ENCODE results near the gene SYK. TPM values are rescaled to one million over a fixed set of nuclear protein-coding genes. Genes with fewer than 3 reads are reported as not detected.

The SYK gene
- total RNA-seq, 1 donor, result not detected

- no peak overlapping the region for H3K27ac ChIP-seq (ENCODE audit: low read depth, low read length)
- no peak for TF ChIP-seq CTCF (IDR thresholded peaks at IDR 0.05; ENCODE audit: extremely low read depth, low read depth, low read length)
- H3K4me1 ChIP-seq (ENCODE audit: insufficient read depth, low read length), result no peaks in the 10 kb centered on the region
- no peak overlapping the region for H3K4me3 ChIP-seq (ENCODE audit: insufficient read depth, low read length)
- no peak overlapping the region for H3K4me2 ChIP-seq (ENCODE audit: insufficient read depth, low read length)
- no peak for DNase-seq (ENCODE audit: insufficient read length, low spot score, missing footprints)
- no peaks in the 10 kb centered on the region for H3K36me3 ChIP-seq (ENCODE audit: insufficient read depth, low read length)
- H3K79me2 ChIP-seq (ENCODE audit: insufficient read depth, low read length), result no peaks in the 10 kb centered on the region
- no peaks in the 10 kb centered on the region for H4K20me1 ChIP-seq (ENCODE audit: insufficient read depth, low read length)
- no peak overlapping the region for H2AFZ ChIP-seq (ENCODE audit: low read length)
- no peaks in the 10 kb centered on the region for H3K27me3 ChIP-seq (ENCODE audit: insufficient read depth, low read length)
- peaks cover 2% of the 10 kb centered on the region for H3K9me3 ChIP-seq (ENCODE audit: low read depth, low read length)
Measured at GRCh38 chr9:90843525-90843924, 41.9 kb downstream of the SYK start.

- no peak for TF ChIP-seq CTCF (IDR thresholded peaks at IDR 0.05; ENCODE audit: extremely low read depth, low read depth, low read length)
- no peak for DNase-seq (ENCODE audit: insufficient read length, low spot score, missing footprints)
- Histone ChIP-seq H3K4me3 (ENCODE audit: insufficient read depth, low read length) (no peak overlapping the region), H3K9me3 (ENCODE audit: low read depth, low read length) (peaks cover 2% of the 10 kb centered on the region), H2AFZ (ENCODE audit: low read length) (no peak overlapping the region), H3K4me1 (ENCODE audit: insufficient read depth, low read length) (no peaks in the 10 kb centered on the region), H3K79me2 (ENCODE audit: insufficient read depth, low read length) (no peaks in the 10 kb centered on the region), H3K4me2 (ENCODE audit: insufficient read depth, low read length) (no peak overlapping the region), H3K36me3 (ENCODE audit: insufficient read depth, low read length) (no peaks in the 10 kb centered on the region), H3K27ac (ENCODE audit: low read depth, low read length) (no peak overlapping the region), H3K27me3 (ENCODE audit: insufficient read depth, low read length) (no peaks in the 10 kb centered on the region), H4K20me1 (ENCODE audit: insufficient read depth, low read length) (no peaks in the 10 kb centered on the region)
Measured at GRCh38 chr9:90844326-90844725, 42.7 kb downstream of the SYK start.

GRCh38 chr9:90846770-90847419 is 45.3 kb downstream of the SYK start:
- Histone ChIP-seq H3K36me3 (ENCODE audit: insufficient read depth, low read length) (no peaks in the 10 kb centered on the region), H3K79me2 (ENCODE audit: insufficient read depth, low read length) (no peaks in the 10 kb centered on the region), H3K4me3 (ENCODE audit: insufficient read depth, low read length) (no peak overlapping the region), H3K4me2 (ENCODE audit: insufficient read depth, low read length) (no peak overlapping the region), H4K20me1 (ENCODE audit: insufficient read depth, low read length) (no peaks in the 10 kb centered on the region), H3K27ac (ENCODE audit: low read depth, low read length) (no peak overlapping the region), H3K4me1 (ENCODE audit: insufficient read depth, low read length) (no peaks in the 10 kb centered on the region), H2AFZ (ENCODE audit: low read length) (no peak overlapping the region), H3K27me3 (ENCODE audit: insufficient read depth, low read length) (no peaks in the 10 kb centered on the region), H3K9me3 (ENCODE audit: low read depth, low read length) (peaks cover 2% of the 10 kb centered on the region)
- no peak for DNase-seq (ENCODE audit: insufficient read length, low spot score, missing footprints)
- TF ChIP-seq CTCF (IDR thresholded peaks at IDR 0.05; ENCODE audit: extremely low read depth, low read depth, low read length), result no peak

GRCh38 chr9:90847971-90848370 is 46.4 kb downstream of the SYK start:
- no peak for DNase-seq (ENCODE audit: insufficient read length, low spot score, missing footprints)

More at GRCh38 chr9:90847971-90848370, 46.4 kb downstream of the SYK start:
- Histone ChIP-seq H4K20me1 (ENCODE audit: insufficient read depth, low read length) (no peaks in the 10 kb centered on the region), H3K79me2 (ENCODE audit: insufficient read depth, low read length) (no peaks in the 10 kb centered on the region), H3K27ac (ENCODE audit: low read depth, low read length) (no peak overlapping the region), H3K4me3 (ENCODE audit: insufficient read depth, low read length) (no peak overlapping the region), H3K4me2 (ENCODE audit: insufficient read depth, low read length) (no peak overlapping the region), H3K27me3 (ENCODE audit: insufficient read depth, low read length) (no peaks in the 10 kb centered on the region), H3K9me3 (ENCODE audit: low read depth, low read length) (no peaks in the 10 kb centered on the region), H3K4me1 (ENCODE audit: insufficient read depth, low read length) (no peaks in the 10 kb centered on the region), H2AFZ (ENCODE audit: low read length) (no peak overlapping the region), H3K36me3 (ENCODE audit: insufficient read depth, low read length) (no peaks in the 10 kb centered on the region)
- TF ChIP-seq CTCF (IDR thresholded peaks at IDR 0.05; ENCODE audit: extremely low read depth, low read depth, low read length), result no peak
